Fibroblast of lung (primary cell): Measurements from ENCODE around the gene SKIC8. TPM values are rescaled to one million over a fixed set of nuclear protein-coding genes. Genes with fewer than 3 reads are reported as not detected.

Experiments used
- DNase-seq, 2 donors: peaks; one replicate each; pipeline versions ENCODE4 v3.0.0 to v3.0.0-alpha.2; 2010; ENCODE audit warnings: low read depth in 2 of 2
- H2AFZ ChIP-seq: 2 replicates; pipeline ENCODE4 v1.5.1; 2012; ENCODE audit warnings: low read length, control low read depth, inconsistent platforms
- H3K27ac ChIP-seq: 2 replicates; pipeline ENCODE4 v1.5.1; 2011; ENCODE audit warnings: low read length, control low read depth; ENCODE audit not compliant: insufficient read depth
- H3K27me3 ChIP-seq: 2 replicates; pipeline ENCODE4 v1.5.1; 2011; ENCODE audit warnings: mild to moderate bottlenecking, low read length; ENCODE audit not compliant: control insufficient read depth, insufficient read depth
- H3K36me3 ChIP-seq: 2 replicates; pipeline ENCODE4 v1.5.1; 2011; ENCODE audit warnings: low read length; ENCODE audit not compliant: control insufficient read depth, insufficient read depth
- H3K4me1 ChIP-seq: 2 replicates; pipeline ENCODE4 v1.5.1; 2011; ENCODE audit warnings: low read length; ENCODE audit not compliant: control insufficient read depth, insufficient read depth; ENCODE audit errors: extremely low read depth
- H3K4me2 ChIP-seq: 2 replicates; pipeline ENCODE4 v1.5.1; 2011; ENCODE audit warnings: low read length, control low read depth; ENCODE audit not compliant: insufficient read depth; ENCODE audit errors: extremely low read depth
- H3K4me3 ChIP-seq, 4 experiments: fragments of 200-600 bp in 1 of 4; sonication (generic) in 1 of 4; replicated peaks in 1 of 4; 2 replicates each; pipeline ENCODE4 v1.5.1; 2011 to 2016; ENCODE audit warnings: low read length in 4 of 4, low read depth in 3 of 4, mild to moderate bottlenecking in 3 of 4, control low read depth in 2 of 4, inconsistent platforms in 1 of 4, mixed read lengths in 1 of 4; ENCODE audit not compliant: insufficient read depth in 1 of 4; ENCODE audit errors: control extremely low read depth in 1 of 4
- H3K79me2 ChIP-seq: 2 replicates; pipeline ENCODE4 v1.5.1; 2012; ENCODE audit warnings: mild to moderate bottlenecking, low read length, inconsistent platforms; ENCODE audit not compliant: control insufficient read depth, insufficient read depth
- H3K9ac ChIP-seq: 2 replicates; pipeline ENCODE4 v1.5.1; 2011; ENCODE audit warnings: mild to moderate bottlenecking, low read length, control low read depth; ENCODE audit not compliant: insufficient read depth
- H3K9me3 ChIP-seq: 2 replicates; pipeline ENCODE4 v1.5.1; 2012; ENCODE audit warnings: low read depth, low read length; ENCODE audit not compliant: control insufficient read depth, insufficient read depth
- H4K20me1 ChIP-seq: 2 replicates; pipeline ENCODE4 v1.5.1; 2011; ENCODE audit warnings: low read length; ENCODE audit not compliant: control insufficient read depth, insufficient read depth; ENCODE audit errors: extremely low read depth
- EZH2 ChIP-seq: IDR thresholded peaks from 2 replicates; pipeline ENCODE4 v1.5.1; 2012; ENCODE audit warnings: low read length, control low read depth, mild to moderate bottlenecking; ENCODE audit errors: missing control alignments
- polyA minus RNA-seq: library from RNA; depleted of rRNA, polyadenylated mRNA; stranded (reverse); fragments of >200 nt; gene quantifications from 2 replicates; pipeline ENCODE4 v1.2.3, GENCODE V29; 2011; ENCODE audit warnings: low replicate concordance
- polyA plus RNA-seq, 2 donors: library from polyadenylated mRNA; depleted of rRNA in 1 of 2; stranded (reverse) in 1 of 2; unstranded in 1 of 2; fragments of >200 nt; gene quantifications; 2 replicates each; pipeline ENCODE4 v1.2.1, GENCODE V29; 2011 to 2012; ENCODE audit warnings: missing spikeins in 1 of 2
- total RNA-seq: library from RNA; depleted of rRNA; stranded (reverse); fragments of >200 nt; gene quantifications from 2 replicates; pipeline ENCODE4 v1.2.1, GENCODE V29; 2014
- TF ChIP-seq, protein P1 (sequence below), 2 donors: IDR thresholded peaks in 1 of 2; conservative IDR thresholded peaks in 1 of 2; 1 replicate in 1 of 2; 2 replicates in 1 of 2; pipeline ENCODE4 v1.5.1; 2011 to 2012; ENCODE audit warnings: low read length in 2 of 2, control low read depth in 1 of 2, inconsistent platforms in 1 of 2, low read depth in 1 of 2, mild to moderate bottlenecking in 1 of 2

Gene SKIC8
- total RNA-seq (47.1 and 49.1 TPM in 2 replicates), polyA plus RNA-seq (82.2 and 84.5 TPM in 2 replicates), polyA minus RNA-seq (27.4 and 48.6 TPM in 2 replicates)
- 50.0 and 53.5 TPM in 2 replicates for polyA plus RNA-seq (2012)

DNA sequence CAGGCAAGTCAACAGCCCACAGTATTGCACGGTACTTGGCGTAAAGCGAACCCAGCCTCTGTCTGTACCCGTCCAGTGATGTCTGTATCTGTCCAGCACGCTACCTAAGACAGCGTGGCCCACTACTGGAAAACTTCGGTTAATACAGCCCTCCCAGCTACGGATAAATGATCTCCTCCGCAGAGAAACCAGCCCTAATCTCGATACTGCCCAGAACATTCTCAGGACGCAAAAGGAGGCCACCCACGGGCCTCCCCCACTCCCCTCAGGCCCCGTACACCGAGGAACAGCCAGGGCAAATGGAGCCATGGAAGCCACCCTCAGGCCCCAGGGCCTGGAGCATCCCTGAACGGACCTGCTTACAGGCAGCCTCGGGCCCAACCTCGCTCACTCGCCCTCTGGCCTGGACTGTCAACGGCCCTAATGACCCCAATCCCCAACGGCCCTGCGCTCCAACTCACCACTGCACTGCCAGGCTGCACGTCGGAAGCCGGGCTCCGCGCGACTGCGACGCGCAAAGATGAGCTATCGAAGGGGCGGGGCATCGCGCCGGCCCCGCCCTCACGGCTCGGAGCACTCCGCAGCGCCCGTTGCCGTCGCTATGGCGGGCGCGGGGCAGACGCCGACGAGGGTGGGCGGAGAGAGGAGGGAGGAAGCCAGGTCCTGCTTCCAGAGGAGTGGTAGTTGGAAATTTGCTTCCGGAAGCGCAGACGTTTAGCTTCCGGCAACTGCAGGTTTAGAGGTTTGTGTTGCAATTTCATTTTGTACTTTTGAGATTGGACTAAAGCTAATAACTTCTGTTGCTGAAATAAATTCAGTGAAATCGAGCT, at the start of gene SKIC8:
Gene SKIC8, minus strand, starts transcription at position 509 of the 830 bp plus-strand sequence. CDS start 3,923 bp downstream, outside the sequence.
- TF ChIP-seq, protein P1, sequence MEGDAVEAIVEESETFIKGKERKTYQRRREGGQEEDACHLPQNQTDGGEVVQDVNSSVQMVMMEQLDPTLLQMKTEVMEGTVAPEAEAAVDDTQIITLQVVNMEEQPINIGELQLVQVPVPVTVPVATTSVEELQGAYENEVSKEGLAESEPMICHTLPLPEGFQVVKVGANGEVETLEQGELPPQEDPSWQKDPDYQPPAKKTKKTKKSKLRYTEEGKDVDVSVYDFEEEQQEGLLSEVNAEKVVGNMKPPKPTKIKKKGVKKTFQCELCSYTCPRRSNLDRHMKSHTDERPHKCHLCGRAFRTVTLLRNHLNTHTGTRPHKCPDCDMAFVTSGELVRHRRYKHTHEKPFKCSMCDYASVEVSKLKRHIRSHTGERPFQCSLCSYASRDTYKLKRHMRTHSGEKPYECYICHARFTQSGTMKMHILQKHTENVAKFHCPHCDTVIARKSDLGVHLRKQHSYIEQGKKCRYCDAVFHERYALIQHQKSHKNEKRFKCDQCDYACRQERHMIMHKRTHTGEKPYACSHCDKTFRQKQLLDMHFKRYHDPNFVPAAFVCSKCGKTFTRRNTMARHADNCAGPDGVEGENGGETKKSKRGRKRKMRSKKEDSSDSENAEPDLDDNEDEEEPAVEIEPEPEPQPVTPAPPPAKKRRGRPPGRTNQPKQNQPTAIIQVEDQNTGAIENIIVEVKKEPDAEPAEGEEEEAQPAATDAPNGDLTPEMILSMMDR (conservative IDR thresholded peaks at IDR 0.05 in 1 of 2, IDR thresholded peaks at IDR 0.05 in 1 of 2; ENCODE audit: low read depth in 1 of 2, low read length in 2 of 2): peak in 1 of 2 donors; percentile 3
- TF ChIP-seq EZH2: no peak
- Histone ChIP-seq H3K27ac (peak within 1 kb of the TSS; percentile 72), H2AFZ (peak within 1 kb of the TSS; percentile 93), H3K4me2 (peak within 1 kb of the TSS; percentile 69), H4K20me1 (no peaks in the 10 kb centered on the region), H3K9me3 (no peaks in the 10 kb centered on the region), H3K9ac (peak within 1 kb of the TSS; percentile 79), H3K36me3 (no peaks in the 10 kb centered on the region), H3K27me3 (no peaks in the 10 kb centered on the region), H3K79me2 (peaks cover 18% of the 10 kb centered on the region), H3K4me1 (peaks cover 11% of the 10 kb centered on the region), H3K4me3 (peak within 1 kb of the TSS; percentile 64 to 97 (median 86))
- peak; percentile 91 to 92 for DNase-seq

DNA sequence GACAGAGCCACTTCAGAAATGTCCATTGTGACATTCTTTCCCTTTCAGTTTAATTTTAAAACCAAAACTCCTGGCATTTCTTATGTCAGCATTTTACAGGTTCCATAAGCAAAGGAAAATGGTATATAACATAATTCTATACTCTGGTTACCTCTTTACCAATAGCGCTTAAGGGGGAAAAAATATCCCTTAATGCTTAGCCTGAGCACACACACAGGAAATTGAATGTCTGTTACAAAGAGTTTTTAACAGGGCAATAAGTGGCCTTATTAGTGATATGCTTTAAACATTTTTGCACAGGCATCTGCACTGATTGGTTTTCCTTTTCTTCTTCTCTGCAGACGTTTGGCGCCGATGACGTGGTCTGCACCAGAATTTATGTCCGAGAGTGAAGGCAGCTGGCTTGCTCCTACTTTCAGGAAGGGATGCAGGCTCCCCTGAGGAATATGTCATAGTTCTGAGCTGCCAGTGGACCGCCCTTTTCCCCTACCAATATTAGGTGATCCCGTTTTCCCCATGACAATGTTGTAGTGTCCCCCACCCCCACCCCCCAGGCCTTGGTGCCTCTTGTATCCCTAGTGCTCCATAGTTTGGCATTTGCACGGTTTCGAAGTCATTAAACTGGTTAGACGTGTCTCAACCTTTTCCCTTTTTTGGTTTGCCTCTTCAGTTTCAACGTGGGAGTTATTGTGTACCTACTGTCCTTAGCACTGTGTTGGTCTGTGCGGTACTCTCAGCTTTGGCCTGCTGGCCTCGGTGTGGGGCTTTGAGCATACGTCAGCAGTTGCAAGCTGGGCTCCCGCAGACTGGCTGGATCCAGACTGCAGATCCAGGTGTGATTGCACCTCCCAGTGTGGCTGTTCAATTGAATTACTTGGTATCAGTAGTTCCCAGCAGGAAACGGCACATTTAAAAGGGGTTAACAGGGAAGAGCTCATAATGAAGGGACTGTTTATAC, 48.5 kb upstream of the SKIC8 start:
- Histone ChIP-seq H3K36me3 (no peaks in the 10 kb centered on the region), H3K9ac (no peak overlapping the region), H4K20me1 (no peaks in the 10 kb centered on the region), H3K4me2 (no peak overlapping the region), H3K4me1 (no peaks in the 10 kb centered on the region), H3K9me3 (no peaks in the 10 kb centered on the region), H3K27me3 (peaks cover 24% of the 10 kb centered on the region), H3K79me2 (no peaks in the 10 kb centered on the region), H2AFZ (no peak overlapping the region), H3K4me3 (no peak overlapping the region), H3K27ac (no peak overlapping the region)
- TF ChIP-seq, protein P1 (conservative IDR thresholded peaks at IDR 0.05 in 1 of 2, IDR thresholded peaks at IDR 0.05 in 1 of 2; ENCODE audit: low read depth in 1 of 2, low read length in 2 of 2): no peak
- no peak for TF ChIP-seq EZH2
- no peak for DNase-seq
